Measurements from ENCODE around the gene CRAMP1.

GRCh38 chr16:1580956-1581355 is 31.2 kb upstream of the CRAMP1 start:
- TF ChIP-seq CTCF (IDR thresholded peaks at IDR 0.05), result no peak
- no peak for TF ChIP-seq POLR2AphosphoS5 (IDR thresholded peaks at IDR 0.05; ENCODE audit: low read depth, low read length)
- no peak for TF ChIP-seq TCF7L2 (IDR thresholded peaks at IDR 0.05; ENCODE audit: low read depth, low read length)
